ENCODE measurements around the gene SAMD4B.

DNA sequence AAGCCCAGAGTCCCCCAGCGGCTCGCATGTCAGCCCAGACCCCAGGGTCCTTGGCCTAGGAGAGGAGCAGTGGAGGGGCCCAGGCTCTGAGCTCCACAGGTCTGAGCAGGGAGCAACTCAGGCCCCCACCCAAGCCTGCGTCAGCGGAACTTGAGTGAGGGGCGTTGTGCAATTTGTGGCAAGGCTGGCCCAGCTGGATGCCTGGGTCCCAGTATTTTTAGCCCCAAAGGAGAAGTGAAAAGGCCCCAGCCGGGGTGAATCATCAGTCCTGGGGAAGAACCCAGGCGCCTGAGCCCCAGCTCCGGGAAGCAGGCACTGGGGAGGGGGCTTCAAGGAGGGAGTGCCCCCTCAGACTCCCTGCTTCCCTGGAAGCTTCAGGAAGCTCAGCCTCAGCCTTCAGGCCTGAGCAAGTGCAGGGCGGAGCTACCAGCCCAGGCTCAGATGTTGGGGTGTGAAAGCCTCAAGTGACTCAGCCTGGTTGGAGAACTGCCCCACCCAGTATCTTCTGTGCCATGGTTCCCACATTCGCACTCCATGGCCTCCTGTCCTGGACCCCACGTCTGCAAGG is 56.2 kb downstream of the SAMD4B start:
- TF ChIP-seq, protein P1, sequence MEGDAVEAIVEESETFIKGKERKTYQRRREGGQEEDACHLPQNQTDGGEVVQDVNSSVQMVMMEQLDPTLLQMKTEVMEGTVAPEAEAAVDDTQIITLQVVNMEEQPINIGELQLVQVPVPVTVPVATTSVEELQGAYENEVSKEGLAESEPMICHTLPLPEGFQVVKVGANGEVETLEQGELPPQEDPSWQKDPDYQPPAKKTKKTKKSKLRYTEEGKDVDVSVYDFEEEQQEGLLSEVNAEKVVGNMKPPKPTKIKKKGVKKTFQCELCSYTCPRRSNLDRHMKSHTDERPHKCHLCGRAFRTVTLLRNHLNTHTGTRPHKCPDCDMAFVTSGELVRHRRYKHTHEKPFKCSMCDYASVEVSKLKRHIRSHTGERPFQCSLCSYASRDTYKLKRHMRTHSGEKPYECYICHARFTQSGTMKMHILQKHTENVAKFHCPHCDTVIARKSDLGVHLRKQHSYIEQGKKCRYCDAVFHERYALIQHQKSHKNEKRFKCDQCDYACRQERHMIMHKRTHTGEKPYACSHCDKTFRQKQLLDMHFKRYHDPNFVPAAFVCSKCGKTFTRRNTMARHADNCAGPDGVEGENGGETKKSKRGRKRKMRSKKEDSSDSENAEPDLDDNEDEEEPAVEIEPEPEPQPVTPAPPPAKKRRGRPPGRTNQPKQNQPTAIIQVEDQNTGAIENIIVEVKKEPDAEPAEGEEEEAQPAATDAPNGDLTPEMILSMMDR (IDR thresholded peaks at IDR 0.05) = no peak
- peak; percentile 1 for TF ChIP-seq POLR2A (IDR thresholded peaks at IDR 0.05)
